HG03571 (cell line): Measurements from ENCODE around the gene TMEM54.
"Not testable (repeated sequence)": the region's sequence is repeated elsewhere in the genome, so short reads cannot be mapped to it uniquely, and the experiment has no call there.

ENCODE experiments used
- ATAC-seq: cut with Tn5 transposase; IDR thresholded peaks from one replicate; pipeline ENCODE4 v1.9.1; 2021; ENCODE audit not compliant: unreplicated experiment

The TMEM54 gene

GRCh38 chr1:32919811-32920733 lies 18.9 kb upstream of the TMEM54 start:
- ATAC-seq, result no peak

DNA sequence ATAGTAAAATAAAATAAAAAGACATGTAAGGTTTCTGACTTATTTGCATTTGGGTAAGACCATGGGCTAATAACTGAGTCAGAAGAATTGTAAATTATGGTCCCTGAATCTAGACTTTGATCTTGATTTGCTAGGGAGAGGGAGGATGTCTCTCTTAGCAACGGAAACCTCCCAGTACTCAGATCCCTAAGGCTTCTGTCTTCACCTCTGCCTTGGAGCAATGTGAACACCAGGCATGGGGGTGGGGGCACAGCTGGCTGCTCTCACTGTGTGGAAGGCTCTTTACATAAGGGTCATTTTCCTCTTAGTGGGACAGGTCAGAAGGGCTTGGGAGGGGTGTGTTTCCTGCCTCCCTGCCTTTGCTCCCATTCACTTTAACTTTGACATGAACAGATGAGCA lies 17.0 kb upstream of the TMEM54 start:
- ATAC-seq, result no peak

DNA sequence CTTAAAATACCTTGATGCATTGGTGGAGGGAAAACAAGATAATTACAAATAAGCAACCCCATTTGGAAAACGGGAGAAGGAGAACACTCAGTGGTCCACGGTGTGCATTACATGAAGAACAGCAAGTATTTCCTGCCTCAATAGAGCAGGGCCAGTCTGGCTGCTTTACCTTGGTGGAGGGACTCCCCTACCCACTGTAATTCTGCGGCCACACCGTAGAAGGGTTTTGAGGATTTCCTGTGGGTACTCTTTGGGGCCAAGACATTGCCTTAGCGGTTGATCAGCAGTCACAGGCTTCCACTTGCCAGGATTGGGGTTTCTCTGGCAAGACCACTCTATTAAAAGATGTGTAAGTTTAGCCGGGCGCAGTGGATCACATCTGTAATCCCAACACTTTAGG lies 16.3 kb upstream of the TMEM54 start:
- no peak for ATAC-seq

- no peak for ATAC-seq
Observed at GRCh38 chr1:32915766-32916706, 14.8 kb upstream of the TMEM54 start.

DNA sequence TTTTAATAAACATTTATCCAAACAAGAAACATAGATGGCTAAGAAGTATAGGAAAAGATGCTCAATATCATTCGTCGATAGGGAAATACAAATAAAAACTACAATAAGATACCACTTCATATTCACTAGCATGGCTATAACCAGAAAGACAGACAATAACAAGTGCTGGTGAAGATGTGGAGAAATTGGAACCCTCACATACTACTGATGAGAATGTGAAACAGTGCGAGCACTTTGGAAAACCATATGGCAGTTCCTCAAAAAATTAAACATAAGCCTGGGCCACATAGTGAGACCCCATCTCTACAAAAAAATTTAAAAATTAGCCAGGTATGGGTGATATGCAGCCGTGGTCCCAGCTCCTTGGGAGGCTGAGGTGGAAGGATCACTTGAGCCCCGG lies 9.1 kb upstream of the TMEM54 start:
- no peak for ATAC-seq

DNA sequence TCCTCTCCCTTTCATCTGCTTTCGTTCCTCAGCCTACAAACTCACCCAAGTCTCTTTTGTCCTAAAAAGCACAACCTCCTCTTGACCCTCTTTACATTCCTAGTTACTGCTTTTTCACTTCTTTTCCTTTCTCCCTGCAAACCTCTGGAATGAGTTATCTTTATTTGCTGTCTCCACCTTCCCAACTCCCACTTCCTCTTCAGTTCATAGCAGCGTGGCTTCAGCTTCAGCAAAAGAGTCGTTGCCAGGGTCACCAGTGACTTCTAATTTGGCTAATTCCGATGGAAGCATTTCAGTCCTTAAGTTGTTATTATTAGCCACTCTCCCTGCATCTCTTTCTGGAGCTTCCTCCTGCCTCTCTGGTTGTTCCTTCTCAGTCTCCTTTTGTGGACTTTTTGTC lies 6.2 kb upstream of the TMEM54 start:
- ATAC-seq, result no peak

DNA sequence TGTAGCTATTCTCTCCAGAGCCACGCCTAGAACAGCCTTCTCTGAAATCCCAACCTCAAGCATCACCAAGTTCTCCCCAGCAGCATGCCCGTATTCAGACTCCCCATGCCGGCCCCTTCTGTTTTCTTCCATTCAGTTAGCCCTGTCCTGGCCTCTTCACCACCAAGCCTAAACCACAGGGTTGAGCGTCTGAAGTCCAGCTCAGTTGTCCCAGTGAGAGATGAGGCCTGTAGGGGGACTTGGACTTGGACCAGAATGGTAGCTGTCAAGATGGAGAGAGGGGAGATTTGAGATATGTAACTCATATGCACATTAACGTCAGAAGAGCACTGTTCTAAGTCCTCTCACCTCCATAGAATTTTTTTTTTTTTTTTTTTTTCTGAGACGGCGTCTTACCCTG lies 5.5 kb upstream of the TMEM54 start:
- ATAC-seq, result no peak

- ATAC-seq, result not testable (repeated sequence)
Observed at GRCh38 chr1:32905588-32905987, 4.4 kb upstream of the TMEM54 start.

DNA sequence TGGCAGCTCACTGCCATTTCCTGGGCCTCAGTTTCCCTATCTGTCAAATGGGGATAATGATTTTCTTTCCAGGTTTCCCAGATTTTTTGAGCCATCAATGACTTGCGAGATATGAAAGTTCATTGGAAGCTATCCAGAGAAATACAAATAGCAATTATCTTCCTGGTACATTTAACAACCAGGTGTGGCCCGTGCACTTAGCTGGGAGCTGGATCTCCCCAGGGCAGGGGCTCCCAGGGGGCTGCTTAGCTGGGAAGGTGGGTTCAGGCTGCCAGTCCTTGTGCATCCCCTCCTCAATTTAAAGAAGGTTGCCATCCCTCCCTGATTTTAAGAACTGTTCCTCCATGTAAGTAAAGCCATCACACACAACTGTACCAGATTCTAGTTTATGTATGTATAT lies 3.6 kb upstream of the TMEM54 start:
- ATAC-seq, result no peak

DNA sequence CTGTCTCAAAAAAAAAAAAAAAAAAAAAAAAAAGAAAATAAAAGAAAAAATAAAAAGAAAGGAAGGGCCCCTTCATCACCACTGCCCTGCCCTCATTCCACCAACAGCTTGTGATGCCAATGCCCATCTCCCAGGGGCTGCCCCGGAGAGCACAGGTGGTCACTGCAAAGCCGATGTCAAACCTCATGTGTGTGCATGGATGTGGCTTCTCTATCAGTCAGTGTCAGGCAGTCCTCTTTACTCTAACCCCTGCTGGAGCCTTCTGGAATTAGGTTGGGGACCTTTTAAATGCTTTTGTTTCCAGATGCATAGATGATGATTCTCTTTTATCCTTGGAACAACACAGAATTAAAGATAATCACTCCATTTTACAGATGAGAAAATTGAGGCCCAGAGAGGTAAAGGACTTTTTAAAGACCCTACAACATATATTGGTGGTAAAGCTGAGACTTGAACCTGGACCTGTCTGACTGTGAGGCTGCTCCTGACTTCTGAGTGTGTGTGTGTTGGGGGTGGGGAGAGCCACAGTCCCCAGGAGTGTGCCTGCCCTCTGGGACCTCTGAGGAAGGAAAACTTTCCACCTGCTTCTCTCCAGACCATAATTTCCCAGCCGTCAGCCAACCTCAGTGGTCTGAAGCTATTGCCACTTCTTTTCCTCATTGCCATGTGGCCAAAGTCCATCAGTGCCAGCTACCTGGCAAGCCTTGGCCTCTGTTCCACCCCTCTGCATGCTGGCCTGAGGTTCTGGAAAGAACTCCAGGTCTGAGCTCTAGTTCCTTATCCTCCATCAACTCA lies 3.0 kb upstream of the TMEM54 start:
- no peak for ATAC-seq

DNA sequence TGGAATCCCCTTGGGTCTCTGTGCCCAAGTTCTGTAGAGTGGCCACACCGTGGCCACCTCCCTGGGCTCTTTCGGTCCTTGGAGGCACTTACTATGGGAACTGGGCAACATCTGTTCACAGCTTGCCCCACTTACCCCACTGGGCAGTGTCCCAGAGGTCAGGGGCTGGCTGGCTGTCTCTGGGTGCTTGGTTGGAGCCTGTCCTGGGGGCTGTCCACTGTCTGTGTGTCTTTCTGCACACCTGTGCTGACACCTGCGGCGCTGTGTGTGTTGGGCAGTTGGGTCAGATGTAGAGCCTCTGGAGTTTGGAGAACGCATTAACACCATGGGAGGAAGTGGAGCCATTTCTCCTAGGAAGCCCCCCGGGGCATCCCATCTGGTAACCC lies 1.3 kb upstream of the TMEM54 start:
- ATAC-seq, result no peak

DNA sequence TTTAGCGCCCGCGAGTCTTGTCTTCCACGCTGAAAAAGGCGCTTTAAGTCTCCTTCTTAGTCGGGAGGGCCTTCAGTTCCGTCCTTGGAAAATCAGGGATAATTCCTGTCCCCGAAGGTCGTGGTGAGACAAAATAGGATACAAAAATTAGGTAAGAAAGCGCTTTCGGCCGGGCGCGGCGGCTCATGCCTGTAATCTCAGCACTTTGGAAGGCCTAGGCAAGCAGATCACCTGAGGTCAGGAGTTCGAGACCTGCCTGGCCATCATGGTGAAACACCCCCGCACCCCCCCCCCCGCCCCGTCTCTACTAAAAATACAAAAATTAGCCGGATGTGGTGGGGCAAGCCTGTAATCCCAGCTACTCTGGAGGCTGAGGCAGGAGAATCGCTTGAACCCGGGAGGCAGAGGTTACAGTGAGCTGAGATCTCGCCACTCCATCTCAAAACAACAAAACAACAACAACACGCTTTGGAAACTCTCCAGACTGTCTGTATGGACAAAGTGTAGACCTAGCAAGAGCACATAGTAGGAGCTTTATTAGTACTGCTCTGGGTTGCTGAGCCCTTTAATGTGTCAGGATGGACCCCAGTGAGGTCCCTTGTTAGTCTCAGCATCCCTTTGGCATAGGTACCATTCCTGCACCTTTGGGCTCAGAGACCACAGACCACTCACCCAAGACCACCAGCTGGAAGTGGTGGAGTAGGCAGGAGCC lies 790 bp upstream of the TMEM54 start:
- ATAC-seq, result no peak

- no peak for ATAC-seq
Observed at GRCh38 chr1:32900371-32900955, 726 bp downstream of the TMEM54 start.

- ATAC-seq, result no peak
Observed at GRCh38 chr1:32899586-32900296, 1.4 kb downstream of the TMEM54 start.

DNA sequence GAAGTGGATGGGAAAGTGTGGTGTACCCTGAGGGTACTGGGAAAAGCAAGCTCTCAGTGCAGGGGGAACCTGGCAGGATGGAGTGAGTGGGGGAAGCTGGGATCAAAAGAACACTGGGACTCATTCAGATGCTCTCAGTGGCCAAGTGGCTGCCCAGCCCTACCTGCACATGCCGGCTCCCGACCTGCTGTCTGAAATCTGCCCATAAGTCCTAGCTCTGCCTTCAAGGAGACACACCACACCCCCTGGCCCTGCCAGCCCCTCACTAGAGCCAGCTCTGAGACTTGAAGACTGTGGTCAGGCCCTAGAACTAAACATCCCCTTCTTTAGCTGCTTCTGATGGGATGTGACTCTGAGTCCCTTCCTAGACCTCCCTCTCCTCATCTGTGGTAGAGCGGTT lies 2.2 kb downstream of the TMEM54 start:
- no peak for ATAC-seq

DNA sequence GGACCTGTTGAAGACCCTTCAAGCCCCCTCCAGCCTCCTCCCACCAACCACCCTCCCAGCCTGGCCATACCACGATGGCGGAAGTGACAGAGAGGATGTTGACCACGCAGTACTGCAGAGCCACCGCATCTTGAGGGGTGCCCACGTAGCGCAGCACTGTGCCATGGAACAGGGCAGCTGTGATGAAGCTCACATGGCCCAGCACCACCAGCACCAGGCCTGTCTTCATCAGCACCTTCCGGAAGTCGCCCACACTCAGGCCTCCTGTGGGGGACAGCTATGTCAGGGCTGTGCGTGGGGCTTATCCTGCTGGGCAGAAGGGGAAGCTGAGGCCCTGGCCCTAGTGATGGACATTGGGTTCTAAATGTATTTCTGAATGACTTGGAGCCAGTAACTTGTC lies 3.1 kb downstream of the TMEM54 start:
- no peak for ATAC-seq

- ATAC-seq, result no peak
Observed at GRCh38 chr1:32897082-32898049, 3.8 kb downstream of the TMEM54 start.

DNA sequence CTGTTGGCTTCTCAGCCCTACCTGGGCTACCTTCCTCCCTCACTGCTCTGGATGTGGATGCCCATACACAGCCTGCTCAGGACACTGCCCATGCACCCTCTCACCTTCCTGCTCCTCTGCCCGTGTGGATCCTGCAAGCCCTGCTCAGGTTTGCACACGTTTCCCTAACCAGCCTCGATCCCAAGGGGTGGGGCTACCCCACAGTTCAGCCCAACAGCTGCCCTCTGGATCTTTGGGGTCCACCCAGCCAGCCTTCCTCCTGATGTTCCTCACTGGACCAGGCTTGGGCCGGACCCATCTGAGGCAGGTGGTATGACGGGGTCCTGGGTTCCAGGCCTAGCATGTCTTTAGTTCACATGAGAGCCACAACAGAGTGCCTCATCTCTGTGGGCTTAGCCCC lies 4.7 kb downstream of the TMEM54 start:
- ATAC-seq, result no peak
